Choroid plexus epithelial cell (primary cell): ENCODE data around the gene GPR35.
A peak's percentile ranks its signal among the peaks of the same experiment; 100 is the strongest.

ENCODE experiments used
- DNase-seq: peaks from one replicate; pipeline ENCODE4 v3.0.0-alpha.2; 2010; ENCODE audit warnings: low read depth
- H3K4me3 ChIP-seq: 2 replicates; pipeline ENCODE4 v1.5.1; 2011; ENCODE audit warnings: low read depth, mild to moderate bottlenecking, control low read depth, low read length, moderate library complexity
- TF ChIP-seq, protein P1 (sequence below): conservative IDR thresholded peaks from 2 replicates; pipeline ENCODE4 v1.5.1; 2011; ENCODE audit warnings: low read depth, mild to moderate bottlenecking, control low read depth, inconsistent platforms, low read length, moderate library complexity

The GPR35 gene

GRCh38 chr2:240585101-240585500 is 40.2 kb upstream of the GPR35 start:
- TF ChIP-seq, protein P1, sequence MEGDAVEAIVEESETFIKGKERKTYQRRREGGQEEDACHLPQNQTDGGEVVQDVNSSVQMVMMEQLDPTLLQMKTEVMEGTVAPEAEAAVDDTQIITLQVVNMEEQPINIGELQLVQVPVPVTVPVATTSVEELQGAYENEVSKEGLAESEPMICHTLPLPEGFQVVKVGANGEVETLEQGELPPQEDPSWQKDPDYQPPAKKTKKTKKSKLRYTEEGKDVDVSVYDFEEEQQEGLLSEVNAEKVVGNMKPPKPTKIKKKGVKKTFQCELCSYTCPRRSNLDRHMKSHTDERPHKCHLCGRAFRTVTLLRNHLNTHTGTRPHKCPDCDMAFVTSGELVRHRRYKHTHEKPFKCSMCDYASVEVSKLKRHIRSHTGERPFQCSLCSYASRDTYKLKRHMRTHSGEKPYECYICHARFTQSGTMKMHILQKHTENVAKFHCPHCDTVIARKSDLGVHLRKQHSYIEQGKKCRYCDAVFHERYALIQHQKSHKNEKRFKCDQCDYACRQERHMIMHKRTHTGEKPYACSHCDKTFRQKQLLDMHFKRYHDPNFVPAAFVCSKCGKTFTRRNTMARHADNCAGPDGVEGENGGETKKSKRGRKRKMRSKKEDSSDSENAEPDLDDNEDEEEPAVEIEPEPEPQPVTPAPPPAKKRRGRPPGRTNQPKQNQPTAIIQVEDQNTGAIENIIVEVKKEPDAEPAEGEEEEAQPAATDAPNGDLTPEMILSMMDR, result no peak
- no peak for DNase-seq
- H3K4me3 ChIP-seq, result peak overlapping the region; percentile 94

DNA sequence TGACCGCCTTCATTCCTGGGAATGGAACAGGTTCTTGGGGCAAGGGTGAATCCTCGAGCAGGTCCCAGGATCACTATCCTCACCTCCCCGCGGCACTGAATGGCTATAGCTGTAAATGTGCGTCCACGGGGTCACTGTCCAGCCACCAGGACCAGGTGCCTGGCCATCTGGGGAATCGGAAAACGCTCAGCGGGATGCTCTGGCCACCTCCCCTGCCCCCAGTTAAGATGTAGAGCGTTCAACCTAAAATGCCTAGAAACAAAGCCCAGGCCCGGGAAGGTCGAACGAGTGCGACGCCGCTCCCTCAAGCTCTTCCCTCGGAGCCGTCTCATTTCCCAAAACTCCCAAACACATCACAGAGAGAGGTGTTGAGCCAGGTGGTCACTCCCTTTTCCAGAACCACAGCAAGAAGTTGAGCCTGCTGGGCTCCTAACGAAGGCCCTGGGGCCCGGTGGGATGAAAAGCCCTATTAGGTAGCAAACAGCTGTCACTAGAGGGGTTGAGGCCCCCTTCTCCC is 39.5 kb upstream of the GPR35 start:
- TF ChIP-seq, protein P1, result no peak
- no peak for DNase-seq
- peak overlapping the region; percentile 94 for H3K4me3 ChIP-seq

DNA sequence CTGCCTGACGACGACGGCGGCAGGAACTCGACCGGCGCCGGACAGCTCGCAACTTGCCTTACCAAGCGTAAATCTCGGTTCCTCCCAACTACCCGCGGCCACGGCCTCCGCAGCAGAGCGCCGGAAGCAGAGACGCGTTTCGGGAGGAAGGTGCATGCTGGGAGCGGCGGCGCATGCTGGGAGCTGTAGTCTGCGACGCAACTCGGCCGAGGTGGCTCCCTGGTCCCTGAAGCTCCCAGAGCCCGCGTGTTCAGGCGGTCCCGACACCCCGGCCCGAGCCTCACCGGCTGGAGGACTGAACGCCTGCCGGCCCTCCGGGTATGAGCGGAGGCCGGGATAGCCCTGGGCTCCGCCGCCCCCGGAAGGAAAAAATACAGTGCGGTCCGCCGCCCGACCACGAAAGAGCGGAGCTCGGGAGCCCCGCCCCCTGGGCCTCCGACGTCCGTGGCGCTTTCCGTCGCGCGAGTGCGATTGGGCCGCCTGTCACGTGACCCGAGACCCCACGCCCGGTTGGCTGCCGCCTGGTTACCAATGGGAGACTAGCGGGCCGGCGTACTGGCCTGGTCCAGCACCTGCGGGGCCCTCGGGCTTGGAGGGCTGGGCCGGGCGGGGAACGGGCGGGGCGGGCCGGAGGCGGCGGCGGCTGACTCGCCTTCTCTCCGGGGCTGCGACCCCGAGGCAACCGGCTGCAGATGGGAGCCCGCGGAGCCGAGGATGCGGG is 38.9 kb upstream of the GPR35 start, which contains the start of gene CAPN10:
Gene CAPN10, plus strand, starts transcription at position 537 of the 721 bp plus-strand sequence. Its CDS starts 178 bp downstream, at position 715.
- TF ChIP-seq, protein P1, result no peak
- peak; percentile 96 for DNase-seq
- peak within 1 kb of the TSS; percentile 94 for H3K4me3 ChIP-seq

DNA sequence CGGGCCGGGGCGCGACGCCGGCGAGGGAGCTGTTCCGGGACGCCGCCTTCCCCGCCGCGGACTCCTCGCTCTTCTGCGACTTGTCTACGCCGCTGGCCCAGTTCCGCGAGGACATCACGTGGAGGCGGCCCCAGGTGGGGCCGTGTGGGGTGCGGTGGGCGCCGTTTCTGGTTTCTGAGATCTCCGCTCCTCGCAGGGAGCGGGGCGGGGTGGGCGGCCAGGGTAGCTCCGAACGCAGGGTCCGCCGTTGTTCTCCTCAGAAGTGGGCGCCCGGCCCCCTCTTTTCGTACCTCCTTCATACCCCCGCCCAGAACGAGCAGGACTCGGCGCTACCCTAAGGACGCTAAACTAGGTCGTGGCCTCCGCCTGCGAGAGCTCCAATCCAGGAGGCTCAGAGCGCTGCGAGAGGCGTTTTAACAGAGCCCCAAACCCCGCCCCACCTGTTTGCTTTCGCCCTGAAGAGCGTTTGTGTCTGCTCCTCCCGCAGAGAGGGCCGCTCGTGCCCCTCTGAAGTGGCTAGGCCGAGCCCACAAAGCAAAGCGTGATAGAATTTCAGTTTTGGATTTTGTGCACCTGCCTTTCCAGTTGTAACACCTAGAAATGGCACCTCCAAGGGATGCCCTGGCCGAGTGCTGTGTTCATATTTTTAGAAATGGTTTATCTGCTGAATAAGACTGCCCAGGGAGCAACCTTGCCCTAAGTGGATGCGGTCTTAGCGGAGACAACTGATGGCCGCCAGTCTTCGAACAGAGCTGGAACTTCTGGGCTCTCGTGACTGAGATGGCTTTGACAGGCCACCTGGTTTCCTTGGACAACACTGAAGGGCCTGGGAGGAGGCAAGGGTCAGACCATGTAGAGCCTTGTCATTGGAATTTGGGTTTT is 38.1 kb upstream of the GPR35 start:
- DNase-seq, result no peak

GRCh38 chr2:240588006-240588655 is 37.1 kb upstream of the GPR35 start:
- TF ChIP-seq, protein P1, result no peak
- H3K4me3 ChIP-seq, result peak overlapping the region; percentile 94
- no peak for DNase-seq

More for the DNA sequence above, 38.1 kb upstream of the GPR35 start:
- peak overlapping the region; percentile 94 for H3K4me3 ChIP-seq
- TF ChIP-seq, protein P1, result no peak

- TF ChIP-seq, protein P1, result no peak
- no peak overlapping the region for H3K4me3 ChIP-seq
Measured at GRCh38 chr2:240588669-240589068, 36.6 kb upstream of the GPR35 start.

More at GRCh38 chr2:240588669-240589068, 36.6 kb upstream of the GPR35 start:
- no peak for DNase-seq
